ENCODE results near the gene SLC5A5.
A peak's percentile ranks its signal among the peaks of the same experiment; 100 is the strongest.

Gene SLC5A5

GRCh38 chr19:17871878-17872250 is at the start of gene SLC5A5:
Gene SLC5A5 (plus strand): TSS chr19:17871945. CDS start chr19:17872320, 375 bp downstream.
- H3K36me3 ChIP-seq (ENCODE audit: control insufficient read depth, insufficient read depth, low read length): no peaks in the 10 kb centered on the region
- no peaks in the 10 kb centered on the region for H3K9me3 ChIP-seq (ENCODE audit: control insufficient read depth, low read length)
- peaks cover 31% of the 10 kb centered on the region for H3K4me1 ChIP-seq (ENCODE audit: control insufficient read depth, insufficient read depth, low read length)
- H3K4me3 ChIP-seq (ENCODE audit: low read length): peak within 1 kb of the TSS; percentile 1
- H3K9ac ChIP-seq (ENCODE audit: low read length): peak within 1 kb of the TSS; percentile 28
- peaks cover 44% of the 10 kb centered on the region for H3K27me3 ChIP-seq (ENCODE audit: control insufficient read depth, insufficient read depth, low read length)

DNA sequence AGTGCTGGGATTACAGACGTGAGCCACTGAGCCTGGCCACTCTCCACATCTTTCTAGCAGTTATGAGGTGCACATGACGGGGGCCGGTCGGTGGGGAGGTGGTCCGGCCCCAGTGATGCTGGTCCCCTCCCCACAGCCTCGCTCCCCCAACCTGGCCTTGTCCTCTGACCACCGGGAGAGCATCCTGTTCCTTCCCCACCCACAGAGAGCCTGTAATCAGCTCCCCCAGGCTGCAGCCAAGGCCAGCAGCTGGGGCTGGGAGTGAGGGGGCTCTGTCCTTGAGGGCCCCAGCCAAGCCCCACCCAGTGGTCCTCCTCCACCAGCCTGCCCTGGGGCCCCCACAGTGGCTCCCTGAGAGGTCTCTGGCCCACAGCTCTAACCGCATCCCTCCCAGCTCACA is 47.4 kb upstream of the SLC5A5 start:
- Histone ChIP-seq H3K9me3 (ENCODE audit: control insufficient read depth, low read length) (no peaks in the 10 kb centered on the region), H3K27me3 (ENCODE audit: control insufficient read depth, insufficient read depth, low read length) (no peaks in the 10 kb centered on the region), H3K4me1 (ENCODE audit: control insufficient read depth, insufficient read depth, low read length) (no peaks in the 10 kb centered on the region), H3K36me3 (ENCODE audit: control insufficient read depth, insufficient read depth, low read length) (no peaks in the 10 kb centered on the region), H3K4me3 (ENCODE audit: low read length) (no peak overlapping the region), H3K9ac (ENCODE audit: low read length) (no peak overlapping the region)

DNA sequence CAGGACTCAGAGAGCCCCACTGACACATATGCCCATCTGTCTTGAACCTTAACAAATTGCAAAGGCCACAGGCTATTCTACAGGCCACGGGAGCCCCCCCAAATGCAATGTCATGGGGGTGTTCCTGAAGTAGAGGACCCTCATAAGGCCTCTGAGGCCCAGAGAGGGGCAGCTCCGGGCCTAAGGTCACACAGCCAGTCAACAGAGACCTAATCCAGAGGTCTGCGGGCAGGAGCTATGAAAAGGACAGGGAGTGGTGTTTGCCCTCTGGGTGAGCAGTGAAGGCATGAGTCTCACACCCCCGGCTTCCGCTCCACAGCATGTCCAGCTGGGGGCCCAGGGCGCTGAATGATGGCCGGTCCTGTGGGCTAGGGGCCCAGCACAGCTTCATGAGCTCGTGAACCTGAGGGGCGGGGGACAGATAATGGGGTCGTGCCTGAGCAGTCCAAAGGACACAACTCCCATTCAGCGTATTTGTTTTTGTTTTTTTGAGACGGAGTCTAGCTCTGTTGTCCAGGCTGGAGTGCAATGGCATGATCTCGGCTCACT is 45.2 kb upstream of the SLC5A5 start:
- H3K4me1 ChIP-seq (ENCODE audit: control insufficient read depth, insufficient read depth, low read length): peaks cover 8% of the 10 kb centered on the region
- H3K4me3 ChIP-seq (ENCODE audit: low read length): no peak overlapping the region
- H3K27me3 ChIP-seq (ENCODE audit: control insufficient read depth, insufficient read depth, low read length): peaks cover 11% of the 10 kb centered on the region
- H3K36me3 ChIP-seq (ENCODE audit: control insufficient read depth, insufficient read depth, low read length): no peaks in the 10 kb centered on the region
- no peak overlapping the region for H3K9ac ChIP-seq (ENCODE audit: low read length)
- H3K9me3 ChIP-seq (ENCODE audit: control insufficient read depth, low read length): no peaks in the 10 kb centered on the region

DNA sequence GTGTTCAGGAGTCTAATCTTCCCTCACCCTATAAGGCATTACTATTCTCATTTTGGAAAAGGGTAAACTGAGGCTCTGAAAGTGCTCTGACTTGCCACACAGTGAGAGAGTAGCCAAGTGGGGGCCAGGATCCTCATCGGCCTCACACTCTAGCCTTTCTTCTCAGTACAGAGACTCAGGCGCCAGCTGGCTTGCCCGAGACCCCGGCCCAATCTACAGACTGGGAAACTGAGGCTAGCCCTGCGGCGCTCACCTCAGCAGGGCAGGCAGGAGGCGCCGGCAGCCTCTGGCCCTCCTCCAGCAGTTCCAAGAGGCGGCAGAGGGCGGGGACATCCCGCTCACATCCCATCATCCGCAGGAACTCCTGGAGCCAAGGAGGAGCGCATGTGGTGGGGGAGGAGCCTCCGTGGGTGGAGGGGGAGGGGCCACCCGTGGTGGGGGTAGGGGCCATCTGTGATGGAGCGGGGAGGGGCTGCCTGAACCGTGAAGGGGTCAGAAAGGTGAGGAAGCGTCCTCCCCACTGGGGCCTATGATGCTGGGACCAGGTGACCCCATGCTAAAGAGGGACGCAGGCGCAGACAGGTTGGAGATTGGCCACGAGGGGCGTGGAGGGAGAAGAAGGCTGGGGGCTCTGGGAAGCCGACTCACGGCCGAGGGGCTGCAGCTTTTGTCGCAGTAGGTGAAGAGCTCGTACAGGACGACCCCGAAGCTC is 41.7 kb upstream of the SLC5A5 start:
- Histone ChIP-seq H3K9me3 (ENCODE audit: control insufficient read depth, low read length) (no peaks in the 10 kb centered on the region), H3K4me1 (ENCODE audit: control insufficient read depth, insufficient read depth, low read length) (peaks cover 8% of the 10 kb centered on the region), H3K36me3 (ENCODE audit: control insufficient read depth, insufficient read depth, low read length) (no peaks in the 10 kb centered on the region), H3K27me3 (ENCODE audit: control insufficient read depth, insufficient read depth, low read length) (peaks cover 11% of the 10 kb centered on the region), H3K4me3 (ENCODE audit: low read length) (no peak overlapping the region), H3K9ac (ENCODE audit: low read length) (no peak overlapping the region)

DNA sequence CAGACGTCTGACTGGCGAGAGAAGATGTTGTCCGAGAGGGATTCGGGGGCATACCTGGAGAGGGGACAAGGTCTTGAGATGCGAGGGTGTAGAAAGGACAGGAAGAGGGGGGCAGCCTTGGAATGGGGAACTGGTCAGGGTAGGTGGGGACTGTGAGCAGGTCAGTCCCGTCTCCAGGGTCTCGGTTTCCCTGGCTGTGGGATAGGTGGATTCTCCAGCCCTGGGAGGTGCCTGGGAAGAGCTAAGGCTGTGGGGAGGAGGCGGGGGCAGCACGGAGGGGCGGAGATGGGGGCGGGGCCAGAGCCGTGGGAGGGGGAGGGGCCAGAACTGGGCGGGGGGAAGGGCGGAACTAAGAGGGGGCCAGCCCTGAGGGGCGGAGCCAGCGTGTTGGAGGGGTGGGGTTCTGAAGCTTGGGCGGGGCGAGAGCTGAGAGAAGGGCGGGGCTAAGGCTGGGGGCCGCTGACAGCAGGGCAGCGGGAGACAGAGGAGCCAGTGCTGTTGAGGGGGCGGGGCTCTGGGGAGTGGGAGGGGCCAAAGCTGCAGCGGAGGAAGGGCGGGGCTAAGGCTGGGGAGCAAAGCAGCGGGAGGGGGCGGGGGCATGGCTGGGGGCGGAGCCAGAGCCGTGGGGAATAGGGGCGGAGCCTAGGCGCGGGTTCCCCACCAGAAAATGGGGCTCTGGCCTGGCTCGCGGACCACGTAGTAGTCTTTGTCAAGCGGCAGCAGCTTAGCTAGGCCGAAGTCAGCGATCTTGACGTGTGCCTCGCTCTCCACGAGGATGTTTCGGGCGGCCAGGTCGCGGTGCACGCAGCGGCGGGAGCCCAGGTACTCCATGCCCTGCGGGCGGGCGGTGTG is 41.0 kb upstream of the SLC5A5 start:
- Histone ChIP-seq H3K4me3 (ENCODE audit: low read length) (no peak overlapping the region), H3K27me3 (ENCODE audit: control insufficient read depth, insufficient read depth, low read length) (peaks cover 11% of the 10 kb centered on the region), H3K36me3 (ENCODE audit: control insufficient read depth, insufficient read depth, low read length) (no peaks in the 10 kb centered on the region), H3K9ac (ENCODE audit: low read length) (no peak overlapping the region), H3K4me1 (ENCODE audit: control insufficient read depth, insufficient read depth, low read length) (peaks cover 8% of the 10 kb centered on the region), H3K9me3 (ENCODE audit: control insufficient read depth, low read length) (no peaks in the 10 kb centered on the region)

DNA sequence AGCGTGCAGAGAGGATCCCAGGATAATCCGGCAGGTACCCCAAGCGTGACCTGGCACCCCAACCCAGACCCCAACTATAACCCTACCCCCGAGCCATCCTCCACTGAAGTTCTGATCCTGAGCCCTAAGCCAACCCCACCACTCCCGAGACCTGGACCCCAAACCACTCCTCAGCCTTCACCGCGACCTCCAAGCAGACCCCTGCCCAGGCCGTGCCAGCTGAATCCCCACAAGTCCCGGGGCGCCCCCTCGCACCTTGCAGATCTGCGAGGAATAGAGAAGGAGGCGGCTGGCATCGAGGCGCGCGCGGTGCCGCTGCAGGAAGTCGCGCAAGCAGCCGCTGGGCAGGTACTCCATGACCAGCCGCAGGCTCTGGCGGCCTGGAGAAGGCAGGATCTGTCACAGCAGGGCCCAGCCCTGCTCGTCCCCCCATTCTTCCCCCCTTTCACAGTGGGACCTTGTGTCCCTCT is 40.3 kb upstream of the SLC5A5 start:
- peaks cover 11% of the 10 kb centered on the region for H3K27me3 ChIP-seq (ENCODE audit: control insufficient read depth, insufficient read depth, low read length)
- no peaks in the 10 kb centered on the region for H3K9me3 ChIP-seq (ENCODE audit: control insufficient read depth, low read length)
- H3K9ac ChIP-seq (ENCODE audit: low read length): no peak overlapping the region
- H3K4me1 ChIP-seq (ENCODE audit: control insufficient read depth, insufficient read depth, low read length): peaks cover 8% of the 10 kb centered on the region
- H3K36me3 ChIP-seq (ENCODE audit: control insufficient read depth, insufficient read depth, low read length): no peaks in the 10 kb centered on the region
- no peak overlapping the region for H3K4me3 ChIP-seq (ENCODE audit: low read length)

GRCh38 chr19:17832443-17833208 is 39.1 kb upstream of the SLC5A5 start:
- Histone ChIP-seq H3K4me3 (ENCODE audit: low read length) (no peak overlapping the region), H3K27me3 (ENCODE audit: control insufficient read depth, insufficient read depth, low read length) (peaks cover 11% of the 10 kb centered on the region), H3K4me1 (ENCODE audit: control insufficient read depth, insufficient read depth, low read length) (peaks cover 8% of the 10 kb centered on the region), H3K36me3 (ENCODE audit: control insufficient read depth, insufficient read depth, low read length) (no peaks in the 10 kb centered on the region), H3K9ac (ENCODE audit: low read length) (no peak overlapping the region), H3K9me3 (ENCODE audit: control insufficient read depth, low read length) (no peaks in the 10 kb centered on the region)

DNA sequence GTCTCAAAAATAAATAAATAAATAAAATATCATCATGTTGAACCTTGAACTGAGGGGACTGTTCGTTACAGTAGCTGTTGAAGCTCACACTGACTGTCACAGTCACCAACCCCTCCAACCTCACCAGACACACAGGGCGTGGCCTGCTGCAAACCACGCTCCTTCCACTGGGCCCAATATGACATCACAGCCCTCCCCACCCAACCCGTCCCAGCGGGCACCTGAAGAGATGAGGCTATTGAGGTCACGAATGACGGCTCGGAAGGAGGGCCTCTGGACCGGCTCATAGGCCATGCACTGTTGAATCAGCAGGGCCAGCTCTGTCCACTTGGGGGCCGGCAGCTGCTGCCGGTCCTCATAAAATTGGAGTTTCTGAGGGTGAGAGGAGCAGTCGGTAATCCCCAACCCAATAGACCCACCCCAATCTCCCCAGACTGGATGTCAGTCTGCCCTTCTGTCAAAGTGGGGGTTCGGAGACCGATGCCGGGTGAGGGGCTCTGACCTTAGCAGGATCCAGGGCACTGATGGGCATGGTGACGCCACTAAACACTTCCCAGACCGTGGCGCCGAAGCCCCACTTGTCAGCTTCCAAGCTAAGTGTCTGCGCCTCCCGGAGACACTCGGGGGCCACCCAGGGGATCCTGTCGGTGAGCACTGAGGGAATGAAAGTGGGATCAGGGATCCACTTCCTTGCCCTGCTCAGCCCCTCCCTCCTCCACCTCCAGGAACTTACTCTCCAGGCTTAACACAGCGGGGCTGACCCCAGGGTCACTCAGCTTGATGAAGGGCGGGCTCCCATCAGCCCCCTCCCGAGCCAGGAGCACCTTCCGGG is 37.2 kb upstream of the SLC5A5 start:
- Histone ChIP-seq H3K4me3 (ENCODE audit: low read length) (no peak overlapping the region), H3K27me3 (ENCODE audit: control insufficient read depth, insufficient read depth, low read length) (peaks cover 11% of the 10 kb centered on the region), H3K9me3 (ENCODE audit: control insufficient read depth, low read length) (no peaks in the 10 kb centered on the region), H3K9ac (ENCODE audit: low read length) (no peak overlapping the region), H3K4me1 (ENCODE audit: control insufficient read depth, insufficient read depth, low read length) (peaks cover 8% of the 10 kb centered on the region), H3K36me3 (ENCODE audit: control insufficient read depth, insufficient read depth, low read length) (no peaks in the 10 kb centered on the region)

DNA sequence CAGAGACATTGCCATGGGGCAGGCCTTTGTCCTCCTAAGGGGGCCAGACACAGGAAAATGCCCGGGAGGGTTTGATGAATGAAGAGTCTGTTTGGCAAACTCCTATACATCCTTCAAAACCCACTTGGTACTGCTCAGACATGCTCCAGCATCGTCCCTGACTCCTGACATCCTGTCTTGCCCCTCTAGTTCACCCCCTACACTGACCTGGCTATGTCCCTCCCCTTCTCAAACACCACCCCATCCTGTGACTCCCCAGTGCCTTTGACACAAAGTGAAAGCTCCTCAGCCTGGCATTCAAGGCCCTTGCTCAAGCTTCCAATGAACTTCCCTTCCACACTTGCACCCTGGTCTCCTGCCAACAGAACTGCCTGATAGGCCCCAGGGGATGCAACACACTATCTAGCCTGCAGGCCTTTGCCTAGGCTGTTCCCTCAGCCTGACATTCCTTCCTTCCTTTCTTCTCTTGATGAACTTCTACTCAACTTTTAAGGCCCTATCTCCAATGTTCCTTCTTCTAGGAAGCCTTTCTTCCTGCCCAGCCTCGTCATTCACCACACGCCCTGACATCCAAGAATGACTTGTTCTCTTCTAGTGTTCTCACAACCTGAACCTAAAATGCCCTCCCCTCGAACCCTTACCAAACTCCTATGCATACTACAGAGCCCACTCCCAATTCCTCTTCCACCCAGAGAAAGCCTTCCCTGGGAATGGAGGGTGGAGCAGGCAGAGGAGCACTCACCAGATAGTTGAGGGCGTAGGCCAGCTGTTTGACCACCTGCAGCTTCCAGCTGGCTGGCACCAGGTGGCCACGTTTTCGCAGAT is 36.4 kb upstream of the SLC5A5 start:
- peaks cover 5% of the 10 kb centered on the region for H3K4me1 ChIP-seq (ENCODE audit: control insufficient read depth, insufficient read depth, low read length)
- no peak overlapping the region for H3K9ac ChIP-seq (ENCODE audit: low read length)
- no peak overlapping the region for H3K4me3 ChIP-seq (ENCODE audit: low read length)
- H3K36me3 ChIP-seq (ENCODE audit: control insufficient read depth, insufficient read depth, low read length): no peaks in the 10 kb centered on the region
- no peaks in the 10 kb centered on the region for H3K9me3 ChIP-seq (ENCODE audit: control insufficient read depth, low read length)
- peaks cover 5% of the 10 kb centered on the region for H3K27me3 ChIP-seq (ENCODE audit: control insufficient read depth, insufficient read depth, low read length)

DNA sequence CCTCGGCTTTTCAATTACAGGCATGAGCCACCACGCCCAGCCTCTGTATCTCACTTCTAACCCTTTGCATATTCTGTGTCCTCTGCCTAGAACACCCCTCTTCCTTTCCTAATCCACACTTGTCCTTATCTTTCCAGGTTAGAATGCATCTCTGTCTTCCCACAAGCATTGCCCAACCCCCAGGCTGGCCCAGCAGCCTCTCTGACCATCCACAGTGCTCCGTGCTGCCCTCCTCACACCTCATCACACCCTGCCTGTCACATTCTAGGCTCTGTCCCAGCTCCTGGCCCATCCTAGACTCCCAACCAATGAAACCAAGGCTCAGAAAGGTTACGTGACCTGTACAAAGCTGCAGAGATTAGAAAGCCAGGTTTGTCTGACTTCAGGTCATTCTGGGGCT is 35.2 kb upstream of the SLC5A5 start:
- Histone ChIP-seq H3K4me3 (ENCODE audit: low read length) (no peak overlapping the region), H3K36me3 (ENCODE audit: control insufficient read depth, insufficient read depth, low read length) (no peaks in the 10 kb centered on the region), H3K9me3 (ENCODE audit: control insufficient read depth, low read length) (no peaks in the 10 kb centered on the region), H3K27me3 (ENCODE audit: control insufficient read depth, insufficient read depth, low read length) (peaks cover 6% of the 10 kb centered on the region), H3K4me1 (ENCODE audit: control insufficient read depth, insufficient read depth, low read length) (peaks cover 6% of the 10 kb centered on the region), H3K9ac (ENCODE audit: low read length) (no peak overlapping the region)
